Natural killer cell (primary cell): ENCODE results near the gene CEP170. TPM values are rescaled to one million over a fixed set of nuclear protein-coding genes. Genes with fewer than 3 reads are reported as not detected.

Source experiments
- total RNA-seq, 4 donors: library from RNA; stranded (reverse); fragments of 120-200 nt in 1 of 4; gene quantifications; one replicate each; pipeline versions ENCODE4 v1.2.3 to v1.2.4, GENCODE V29; 2013 to 2022

CEP170 gene
- total RNA-seq, 3 donors from 2014 or later (not counting 1 experiment from before 2014, with no cell fraction given): 13.5 to 22.7 (median 19.1) TPM

Other genes starting within 250 kb of the CEP170 start
- gene SDCCAG8, start 760 bp upstream of the CEP170 start, total RNA-seq: 10 to 100 TPM; 17.8 to 28.3 (median 21.2) TPM